Large intestine (tissue), 3 donors: ENCODE data around the gene RPS6KA3. TPM values are rescaled to one million over a fixed set of nuclear protein-coding genes. Genes with fewer than 3 reads are reported as not detected.
A peak's percentile ranks its signal among the peaks of the same experiment; 100 is the strongest.

Experiments
- DNase-seq, 2 donors: peaks; one replicate each; pipeline versions ENCODE4 v3.0.0 to v3.0.0-alpha.2; 2013
- H3K27ac ChIP-seq: one replicate; pipeline ENCODE4 v1.5.1; 2013; ENCODE audit warnings: low read length
- H3K27me3 ChIP-seq: 2 replicates; pipeline ENCODE4 v1.6.1; 2013; ENCODE audit warnings: low read length; ENCODE audit not compliant: control insufficient read depth, insufficient read depth
- H3K36me3 ChIP-seq: 2 replicates; pipeline ENCODE4 v1.6.1; 2013; ENCODE audit warnings: low read length; ENCODE audit not compliant: control insufficient read depth, insufficient read depth
- H3K4me1 ChIP-seq: one replicate; pipeline ENCODE4 v1.6.1; 2013; ENCODE audit warnings: low read length; ENCODE audit not compliant: control insufficient read depth, insufficient read depth
- H3K4me3 ChIP-seq: one replicate; pipeline ENCODE4 v1.5.1; 2013; ENCODE audit warnings: low read length
- H3K9me3 ChIP-seq: one replicate; pipeline ENCODE4 v1.6.1; 2013; ENCODE audit warnings: mild to moderate bottlenecking, low read depth, low read length, moderate library complexity; ENCODE audit not compliant: control insufficient read depth
- WGBS: methylation state at CpG from one replicate; pipeline ENCODE4 v1.1.5; 2013; ENCODE audit warnings: low lambda C conversion rate; ENCODE audit not compliant: insufficient coverage; 5-methylcytosine and 5-hydroxymethylcytosine counted together
- polyA plus RNA-seq: library from polyadenylated mRNA; unstranded; fragments of 120-200 nt; gene quantifications from one replicate; pipeline ENCODE4 v1.2.1, GENCODE V29; 2013

RPS6KA3 gene
- polyA plus RNA-seq, 1 donor, result 43.2 TPM

- H3K27ac ChIP-seq, result no peak within 1 kb of the TSS
- peaks cover 2% of the 10 kb centered on the region for H3K4me1 ChIP-seq
- H3K9me3 ChIP-seq, result peaks cover 3% of the 10 kb centered on the region
- DNase-seq, result peak; percentile 16 to 33
- no peaks in the 10 kb centered on the region for H3K36me3 ChIP-seq
- no CpG with 5 or more reads among the region's 91 CpGs for WGBS
- peak within 1 kb of the TSS; percentile 32 for H3K4me3 ChIP-seq
- peaks cover 19% of the 10 kb centered on the region for H3K27me3 ChIP-seq
Measured at GRCh38 chrX:20116577-20117240, 150.0 kb downstream of the RPS6KA3 start, which contains the start of gene MAP7D2. MAP7D2 (minus strand) TSS chrX:20116907; CDS start chrX:20116879, 28 bp downstream.

GRCh38 chrX:20116087-20116576 is 150.6 kb downstream of the RPS6KA3 start:
- peak in 1 of 2 donors; percentile 10 for DNase-seq

GRCh38 chrX:20112022-20112774 is 154.5 kb downstream of the RPS6KA3 start:
- no peak overlapping the region for H3K27ac ChIP-seq
- H3K9me3 ChIP-seq, result peaks cover 3% of the 10 kb centered on the region
- H3K36me3 ChIP-seq, result no peaks in the 10 kb centered on the region
- peaks cover 13% of the 10 kb centered on the region for H3K27me3 ChIP-seq
- WGBS, result no CpG with 5 or more reads among the region's 14 CpGs
- DNase-seq, result no peak
- no peak overlapping the region for H3K4me3 ChIP-seq
- H3K4me1 ChIP-seq, result peaks cover 2% of the 10 kb centered on the region

More at GRCh38 chrX:20116087-20116576, 150.6 kb downstream of the RPS6KA3 start:
- peaks cover 19% of the 10 kb centered on the region for H3K27me3 ChIP-seq
- no CpG with 5 or more reads among the region's 47 CpGs for WGBS
- H3K4me1 ChIP-seq, result peaks cover 2% of the 10 kb centered on the region
- H3K27ac ChIP-seq, result no peak overlapping the region
- H3K4me3 ChIP-seq, result peak overlapping the region; percentile 32
- H3K36me3 ChIP-seq, result no peaks in the 10 kb centered on the region
- H3K9me3 ChIP-seq, result peaks cover 3% of the 10 kb centered on the region

- Histone ChIP-seq H3K4me1 (peaks cover 2% of the 10 kb centered on the region), H3K27ac (no peak overlapping the region), H3K27me3 (peaks cover 6% of the 10 kb centered on the region), H3K9me3 (no peaks in the 10 kb centered on the region), H3K4me3 (no peak overlapping the region), H3K36me3 (no peaks in the 10 kb centered on the region)
- DNase-seq, result no peak
- WGBS, result no CpG with 5 or more reads among the region's 10 CpGs
Measured at GRCh38 chrX:20111271-20111670, 155.4 kb downstream of the RPS6KA3 start.

GRCh38 chrX:20101934-20102581 is 164.7 kb downstream of the RPS6KA3 start:
- WGBS, result no CpG with 5 or more reads among the region's 2 CpGs
- DNase-seq, result no peak
- no peak overlapping the region for H3K27ac ChIP-seq

More at GRCh38 chrX:20101934-20102581, 164.7 kb downstream of the RPS6KA3 start:
- Histone ChIP-seq H3K9me3 (no peaks in the 10 kb centered on the region), H3K4me1 (no peaks in the 10 kb centered on the region), H3K27me3 (no peaks in the 10 kb centered on the region), H3K36me3 (no peaks in the 10 kb centered on the region), H3K4me3 (no peak overlapping the region)

Other genes starting within 250 kb of the RPS6KA3 start
- 4.1 TPM for gene MAP7D2, start 150.0 kb downstream of the RPS6KA3 start, polyA plus RNA-seq
- gene EIF1AX, start 125.1 kb downstream of the RPS6KA3 start, polyA plus RNA-seq, result 87.2 TPM